Inflammatory macrophage (primary cell): ENCODE measurements around the gene RSPH1.
A peak's percentile ranks its signal among the peaks of the same experiment; 100 is the strongest.

Source experiments
- DNase-seq, 2 donors: peaks; one replicate each; pipeline ENCODE4 v3.0.0-alpha.2; 2020 to 2022

The RSPH1 gene

GRCh38 chr21:42443181-42443785 lies 52.7 kb downstream of the RSPH1 start:
- DNase-seq: no peak

- DNase-seq: no peak
Observed at GRCh38 chr21:42441963-42442362, 54.1 kb downstream of the RSPH1 start.

- DNase-seq: no peak
Observed at GRCh38 chr21:42440187-42440792, 55.7 kb downstream of the RSPH1 start.

- no peak for DNase-seq
Observed at GRCh38 chr21:42439284-42440186, 56.5 kb downstream of the RSPH1 start.

GRCh38 chr21:42438316-42439205 lies 57.5 kb downstream of the RSPH1 start:
- DNase-seq: no peak

- no peak for DNase-seq
Observed at GRCh38 chr21:42437786-42438185, 58.2 kb downstream of the RSPH1 start.

GRCh38 chr21:42436914-42437313 lies 59.1 kb downstream of the RSPH1 start:
- DNase-seq: no peak

- DNase-seq: no peak
Observed at GRCh38 chr21:42435833-42436232, 60.2 kb downstream of the RSPH1 start.

- DNase-seq: no peak
Observed at GRCh38 chr21:42435401-42435800, 60.6 kb downstream of the RSPH1 start.

- DNase-seq: no peak
Observed at GRCh38 chr21:42434884-42435283, 61.1 kb downstream of the RSPH1 start.

- DNase-seq: peak; percentile 4 to 27
Observed at GRCh38 chr21:42433946-42434551, 62.0 kb downstream of the RSPH1 start.

- no peak for DNase-seq
Observed at GRCh38 chr21:42432695-42433094, 63.3 kb downstream of the RSPH1 start.

GRCh38 chr21:42431196-42431595 lies 64.8 kb downstream of the RSPH1 start:
- peak; percentile 29 to 39 for DNase-seq

- no peak for DNase-seq
Observed at GRCh38 chr21:42430521-42430920, 65.5 kb downstream of the RSPH1 start.

- no peak for DNase-seq
Observed at GRCh38 chr21:42429856-42430255, 66.2 kb downstream of the RSPH1 start.

GRCh38 chr21:42429021-42429420 lies 67.0 kb downstream of the RSPH1 start:
- no peak for DNase-seq

GRCh38 chr21:42427809-42428419 lies 68.1 kb downstream of the RSPH1 start:
- DNase-seq: peak in 1 of 2 donors; percentile 16

- no peak for DNase-seq
Observed at GRCh38 chr21:42426876-42427480, 69.0 kb downstream of the RSPH1 start.

GRCh38 chr21:42426424-42426823 lies 69.6 kb downstream of the RSPH1 start:
- DNase-seq: no peak

- DNase-seq: no peak
Observed at GRCh38 chr21:42425591-42425990, 70.4 kb downstream of the RSPH1 start.

- peak; percentile 14 for DNase-seq
Observed at GRCh38 chr21:42424914-42425541, 71.0 kb downstream of the RSPH1 start.
